ENCODE data around the gene RAB33A.

RAB33A gene

GRCh38 chrX:130167040-130167439 is 4.7 kb upstream of the RAB33A start:
- no peak for TF ChIP-seq CTCF (IDR thresholded peaks at IDR 0.05; ENCODE audit: low read depth, low read length)
- no peak for DNase-seq (ENCODE audit: low read depth, low spot score)
- H3K4me3 ChIP-seq (ENCODE audit: low read depth, low read length) = peak overlapping the region; percentile 69
- in situ Hi-C loops (cut with HindIII; ENCODE audit: low sequenced_read_pairs) = no loop called here

GRCh38 chrX:130170752-130171445 is 863 bp upstream of the RAB33A start:
- DNase-seq (ENCODE audit: low read depth, low spot score) = no peak
- no peak for TF ChIP-seq CTCF (IDR thresholded peaks at IDR 0.05; ENCODE audit: low read depth, low read length)
- H3K4me3 ChIP-seq (ENCODE audit: low read depth, low read length) = peak overlapping the region; percentile 44
- in situ Hi-C loops (cut with HindIII; ENCODE audit: low sequenced_read_pairs) = no loop called here

GRCh38 chrX:130172127-130172845 is 524 bp downstream of the RAB33A start:
- DNase-seq (ENCODE audit: low read depth, low spot score) = no peak
- in situ Hi-C loops (cut with HindIII; ENCODE audit: low sequenced_read_pairs) = no loop called here
- peak overlapping the region; percentile 44 for H3K4me3 ChIP-seq (ENCODE audit: low read depth, low read length)
- no peak for TF ChIP-seq CTCF (IDR thresholded peaks at IDR 0.05; ENCODE audit: low read depth, low read length)

GRCh38 chrX:130173190-130173895 is 1.6 kb downstream of the RAB33A start:
- in situ Hi-C loops (cut with HindIII; ENCODE audit: low sequenced_read_pairs) = no loop called here
- peak; percentile 77 for DNase-seq (ENCODE audit: low read depth, low spot score)
- TF ChIP-seq CTCF (IDR thresholded peaks at IDR 0.05; ENCODE audit: low read depth, low read length) = no peak
- no peak overlapping the region for H3K4me3 ChIP-seq (ENCODE audit: low read depth, low read length)

GRCh38 chrX:130174045-130174704 is 2.4 kb downstream of the RAB33A start:
- DNase-seq (ENCODE audit: low read depth, low spot score) = peak; percentile 44
- in situ Hi-C loops (cut with HindIII; ENCODE audit: low sequenced_read_pairs) = no loop called here
- no peak overlapping the region for H3K4me3 ChIP-seq (ENCODE audit: low read depth, low read length)
- no peak for TF ChIP-seq CTCF (IDR thresholded peaks at IDR 0.05; ENCODE audit: low read depth, low read length)

- no peak for TF ChIP-seq CTCF (IDR thresholded peaks at IDR 0.05; ENCODE audit: low read depth, low read length)
- in situ Hi-C loops (cut with HindIII; ENCODE audit: low sequenced_read_pairs) = no loop called here
- DNase-seq (ENCODE audit: low read depth, low spot score) = no peak
- H3K4me3 ChIP-seq (ENCODE audit: low read depth, low read length) = no peak overlapping the region
These were observed 3.2 kb downstream of the RAB33A start for GRCh38 chrX:130174937-130175336.
